NCI-H1694 (cell line): Measurements from ENCODE around the gene NOTCH4.

Source experiments
- DNase-seq: peaks from one replicate; lab custom pipeline; 2025; lab: John Stamatoyannopoulos, UW

Gene NOTCH4

DNA sequence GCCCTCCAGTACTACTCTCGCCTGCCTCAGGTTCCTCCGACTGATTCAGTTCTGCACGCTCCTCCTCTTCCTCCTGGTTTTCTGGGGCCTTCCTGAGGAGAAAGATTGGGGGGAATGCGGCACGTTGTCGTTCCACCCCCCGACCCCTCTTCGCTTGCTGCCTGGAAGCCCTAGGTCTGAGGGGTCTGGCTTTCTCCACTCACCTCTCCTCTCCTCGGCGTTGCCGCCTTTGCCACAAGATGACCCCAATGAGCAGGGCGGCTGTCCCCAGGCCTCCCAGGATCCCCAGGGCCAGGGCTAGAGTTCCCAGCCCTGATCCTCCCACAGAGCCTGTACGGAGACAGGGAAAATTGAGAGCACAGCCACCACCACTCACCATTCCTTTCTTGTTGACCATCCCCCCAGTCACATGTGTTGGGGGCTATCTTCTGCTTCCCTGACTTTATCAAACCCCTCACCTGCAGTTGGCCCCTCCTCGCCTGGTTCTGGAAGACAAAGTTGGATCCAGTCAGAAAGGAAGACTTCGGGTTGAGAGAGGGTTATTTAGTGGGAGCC is 42.6 kb downstream of the NOTCH4 start:
- DNase-seq = no peak

DNA sequence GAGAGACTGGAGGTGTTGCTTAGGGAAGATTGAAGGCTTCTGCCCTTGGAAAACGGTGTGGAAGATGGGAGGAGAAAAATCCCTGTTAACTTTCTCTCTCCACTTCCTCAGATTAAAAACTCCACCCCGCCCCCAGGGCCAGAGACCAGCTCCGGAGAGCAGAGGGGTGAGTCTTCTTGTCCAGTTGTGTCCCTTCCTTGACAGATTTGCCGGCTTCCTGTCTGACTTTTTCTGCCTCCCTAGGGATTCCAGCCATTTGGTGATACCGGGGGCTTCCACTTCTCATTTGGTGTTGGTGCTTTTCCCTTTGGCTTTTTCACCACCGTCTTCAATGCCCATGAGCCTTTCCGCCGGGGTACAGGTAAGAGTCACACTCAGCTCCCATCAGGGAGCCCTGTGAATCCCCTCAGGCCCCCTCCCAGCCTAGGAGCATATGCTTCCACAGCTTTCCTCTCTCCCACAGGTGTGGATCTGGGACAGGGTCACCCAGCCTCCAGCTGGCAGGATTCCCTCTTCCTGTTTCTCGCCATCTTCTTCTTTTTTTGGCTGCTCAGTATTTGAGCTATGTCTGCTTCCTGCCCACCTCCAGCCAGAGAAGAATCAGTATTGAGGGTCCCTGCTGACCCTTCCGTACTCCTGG is 44.0 kb downstream of the NOTCH4 start:
- DNase-seq = no peak

DNA sequence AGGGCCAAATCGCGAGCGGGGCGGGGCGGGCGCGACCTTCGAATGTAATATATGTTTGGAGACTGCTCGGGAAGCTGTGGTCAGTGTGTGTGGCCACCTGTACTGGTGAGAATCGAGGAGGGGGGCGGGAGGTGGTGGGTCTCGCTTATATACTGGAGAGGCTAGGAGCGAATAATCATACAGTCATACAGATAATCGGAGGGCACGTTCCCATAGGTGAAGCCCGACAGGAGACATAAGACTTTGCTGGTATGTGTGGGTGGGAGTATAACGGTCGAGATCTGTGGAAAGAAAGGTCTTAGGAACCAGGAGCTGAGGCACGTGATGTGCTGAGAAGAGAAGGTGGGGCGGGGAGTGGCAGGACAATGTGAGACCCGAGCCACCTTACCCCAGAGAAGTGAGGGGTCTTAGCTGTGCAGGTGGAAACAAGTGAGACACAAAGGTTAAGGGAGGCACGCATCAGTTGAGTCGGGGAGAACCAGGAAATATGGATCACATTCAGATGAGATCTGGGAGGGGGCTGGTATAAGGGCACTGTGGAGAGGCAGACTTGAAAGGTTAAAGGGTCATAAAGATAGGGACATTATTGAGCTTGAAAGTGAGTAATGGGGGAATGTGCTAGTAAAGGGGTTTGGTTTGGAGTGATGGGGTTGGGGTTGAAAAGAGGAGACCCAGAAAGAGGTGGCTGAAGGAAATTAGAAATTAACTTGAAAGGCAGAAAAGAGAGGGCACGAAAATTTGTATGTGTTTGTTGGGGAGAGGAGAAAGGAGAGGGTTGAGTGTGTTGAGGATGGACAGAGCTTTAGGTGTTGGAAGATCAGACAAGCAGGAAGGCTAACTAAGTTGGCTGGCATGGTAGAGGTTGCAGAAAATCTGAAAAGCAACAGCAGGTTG is 45.1 kb downstream of the NOTCH4 start:
- DNase-seq = no peak

DNA sequence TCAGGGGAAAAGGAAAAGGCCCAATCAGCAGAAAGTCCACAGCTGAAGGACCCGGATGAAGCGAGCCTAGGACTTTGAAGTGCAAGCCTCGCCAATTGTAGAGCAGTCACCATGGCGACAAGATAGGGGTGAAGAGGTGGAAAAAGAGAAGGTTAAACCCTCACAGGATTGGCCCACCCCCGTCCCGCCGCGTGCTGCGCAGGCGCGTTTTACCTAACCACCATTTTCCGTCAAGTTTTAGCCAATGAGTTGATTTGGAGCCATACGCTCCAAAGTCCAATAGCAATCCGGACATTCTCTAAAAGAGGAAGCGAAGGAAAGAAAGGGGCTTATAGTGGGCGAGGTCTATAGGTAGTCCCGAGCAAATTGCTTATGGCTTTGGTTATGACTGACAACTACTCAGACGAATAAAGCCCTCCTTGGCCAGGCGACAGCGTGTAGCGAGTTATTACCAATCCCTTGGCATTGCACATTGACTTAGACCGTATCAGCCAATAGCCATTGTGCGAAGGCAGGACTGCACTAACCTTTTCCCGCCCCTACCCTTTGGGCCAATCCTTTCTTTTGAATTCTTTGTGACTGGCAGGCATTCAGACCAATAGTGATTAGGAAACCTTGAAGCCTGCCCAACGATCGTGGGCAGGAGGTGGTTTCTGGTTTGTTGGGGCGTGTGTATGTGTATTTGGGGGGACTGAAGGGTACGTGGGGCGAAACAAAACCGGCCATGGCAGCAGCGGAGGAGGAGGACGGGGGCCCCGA is 45.9 kb downstream of the NOTCH4 start, which contains the start of gene RNF5:
TSS of gene RNF5 (plus strand) at position 618 of the 759 bp plus-strand sequence. CDS start at position 725, 107 bp downstream.
- DNase-seq = peak; percentile 99

DNA sequence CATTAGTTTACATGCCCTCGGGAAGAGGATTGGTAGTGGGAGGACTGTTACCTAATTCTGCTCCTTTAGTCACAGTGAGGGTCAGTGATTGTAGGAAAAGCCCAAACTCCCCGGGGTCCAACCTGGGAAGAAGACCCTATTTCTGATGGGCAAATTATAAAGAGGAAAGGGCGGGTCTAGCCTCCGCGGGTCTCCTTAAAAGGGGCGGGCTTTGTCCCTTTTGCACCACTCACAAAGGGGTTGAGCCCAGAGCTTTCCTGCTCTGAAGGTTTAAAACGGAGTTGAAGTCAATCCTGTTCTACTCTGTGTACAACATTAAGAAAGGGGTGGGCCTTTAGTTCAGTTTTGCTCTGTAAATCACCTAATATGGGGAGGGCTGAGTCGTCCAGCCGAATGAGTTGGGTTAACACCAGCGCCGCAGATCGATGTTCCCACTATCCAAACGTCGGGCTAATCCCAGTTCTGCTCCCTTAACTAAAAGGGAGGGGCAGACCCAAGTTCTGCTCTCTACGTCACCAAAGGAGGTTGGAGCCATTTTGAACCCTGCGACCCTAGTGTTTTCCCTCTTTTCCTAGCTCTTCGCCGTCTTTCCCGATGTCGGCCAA is 46.6 kb downstream of the NOTCH4 start:
- DNase-seq = peak; percentile 76

DNA sequence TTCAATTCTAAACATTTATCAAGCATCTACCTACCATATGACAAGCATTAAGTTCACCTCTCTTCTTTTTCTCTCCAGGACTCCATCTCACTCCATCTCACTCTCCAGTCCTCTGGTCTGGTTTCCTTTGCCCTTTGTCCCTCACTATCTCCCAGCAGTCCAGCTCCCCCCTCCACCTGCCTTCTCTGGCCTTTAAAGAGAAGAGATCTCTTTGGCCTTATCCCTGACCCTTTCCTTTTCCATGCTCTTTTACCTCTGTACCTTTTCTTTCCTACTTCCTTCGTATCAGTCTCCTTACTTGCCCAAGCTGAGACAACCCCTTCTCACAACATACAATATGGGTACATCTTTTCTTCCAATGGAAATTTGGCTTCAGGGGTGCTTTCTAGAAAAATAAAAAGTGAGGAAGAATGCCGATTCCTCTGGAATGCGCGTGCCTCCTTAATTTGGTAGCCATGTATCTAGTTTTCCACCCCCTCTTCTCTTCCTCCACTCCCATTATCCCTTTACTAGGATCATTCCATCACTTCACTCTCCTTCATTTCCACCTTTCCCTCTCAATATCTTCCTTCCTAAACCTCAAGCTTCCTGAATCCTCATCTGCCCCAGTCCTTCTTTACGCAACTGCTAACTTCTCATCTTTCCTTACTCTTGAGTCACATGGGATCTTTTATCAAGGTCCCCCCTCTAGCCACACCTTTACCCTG is 47.2 kb downstream of the NOTCH4 start:
- no peak for DNase-seq

DNA sequence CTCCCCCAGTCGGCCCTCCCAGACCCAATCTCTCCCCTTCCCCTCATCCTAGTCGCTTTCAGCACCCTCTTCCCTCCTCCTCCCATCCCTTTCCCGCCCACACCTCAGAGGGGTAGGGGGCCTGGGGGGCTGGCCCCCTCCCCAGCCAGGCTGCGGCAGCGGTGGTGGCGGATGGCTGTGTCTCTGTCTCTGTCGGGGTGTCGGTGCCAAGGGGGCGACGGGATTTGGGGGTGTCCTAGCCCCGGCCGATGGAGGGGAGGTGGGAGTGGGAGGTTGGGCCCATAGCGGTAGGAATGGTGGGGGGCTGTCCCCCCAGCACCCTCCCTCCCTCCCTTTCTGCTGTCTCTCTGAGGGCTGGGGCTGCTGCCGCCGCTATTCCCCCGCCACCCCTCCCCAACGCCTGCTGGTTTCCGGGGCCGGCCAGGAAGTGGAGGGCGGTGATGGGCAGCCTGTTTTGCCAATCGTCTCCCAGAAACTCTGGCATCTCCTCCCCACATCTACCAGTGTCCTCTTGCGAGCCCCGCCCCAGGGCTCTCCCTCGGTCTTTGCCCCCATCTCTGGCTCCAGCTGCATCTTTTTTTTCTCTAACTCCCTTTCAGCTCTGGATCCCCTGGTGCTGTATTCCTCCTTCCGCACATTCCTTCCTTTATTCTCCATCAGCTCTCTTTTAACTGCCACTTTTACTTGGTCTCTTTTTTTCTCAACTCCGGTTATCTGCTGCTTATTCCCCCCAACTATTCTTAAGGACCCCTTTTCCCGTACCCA is 48.0 kb downstream of the NOTCH4 start, which contains the start of gene AGPAT1:
TSS of gene AGPAT1 (minus strand) at position 374 of the 765 bp plus-strand sequence. CDS start 4,588 bp downstream, outside the sequence.
- DNase-seq = peak; percentile 86

DNA sequence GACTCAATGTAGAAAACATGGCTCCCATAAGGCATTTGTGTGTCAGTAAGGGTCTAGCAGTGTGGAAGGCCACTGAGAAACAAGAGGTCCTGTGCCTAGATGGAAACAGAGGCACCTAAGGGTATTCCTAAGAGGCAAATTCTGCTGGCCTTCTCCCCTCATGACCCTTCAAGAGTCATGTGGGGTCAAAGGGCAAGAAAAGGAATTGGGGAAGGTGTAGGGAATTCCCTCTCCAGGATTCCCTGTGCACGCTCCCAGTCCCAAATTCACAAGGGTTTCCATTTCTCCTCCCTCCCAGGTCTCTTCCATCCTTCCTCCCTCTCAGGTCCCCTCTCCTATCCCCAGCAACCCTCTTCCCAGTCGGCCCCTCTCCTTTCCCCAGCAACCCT is 48.6 kb downstream of the NOTCH4 start:
- DNase-seq = no peak

DNA sequence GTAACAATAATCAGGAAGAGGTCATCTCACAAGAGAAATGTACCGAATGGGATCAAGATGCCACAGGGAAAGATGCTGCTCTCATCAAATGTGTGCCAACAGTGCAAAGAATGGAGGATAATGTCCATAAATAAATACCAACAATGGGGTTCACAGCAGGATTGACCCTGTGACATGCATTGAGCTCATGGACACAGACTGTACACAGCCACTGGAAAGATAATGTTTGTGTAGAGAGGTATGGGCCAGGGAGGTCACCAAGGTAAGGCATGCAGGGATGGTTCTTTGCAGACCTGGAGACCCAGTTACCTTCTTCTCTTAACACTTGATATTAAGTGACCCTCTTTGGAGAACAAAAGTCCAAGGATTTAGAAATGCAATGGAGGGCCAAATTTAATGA is 49.5 kb downstream of the NOTCH4 start:
- DNase-seq = no peak

DNA sequence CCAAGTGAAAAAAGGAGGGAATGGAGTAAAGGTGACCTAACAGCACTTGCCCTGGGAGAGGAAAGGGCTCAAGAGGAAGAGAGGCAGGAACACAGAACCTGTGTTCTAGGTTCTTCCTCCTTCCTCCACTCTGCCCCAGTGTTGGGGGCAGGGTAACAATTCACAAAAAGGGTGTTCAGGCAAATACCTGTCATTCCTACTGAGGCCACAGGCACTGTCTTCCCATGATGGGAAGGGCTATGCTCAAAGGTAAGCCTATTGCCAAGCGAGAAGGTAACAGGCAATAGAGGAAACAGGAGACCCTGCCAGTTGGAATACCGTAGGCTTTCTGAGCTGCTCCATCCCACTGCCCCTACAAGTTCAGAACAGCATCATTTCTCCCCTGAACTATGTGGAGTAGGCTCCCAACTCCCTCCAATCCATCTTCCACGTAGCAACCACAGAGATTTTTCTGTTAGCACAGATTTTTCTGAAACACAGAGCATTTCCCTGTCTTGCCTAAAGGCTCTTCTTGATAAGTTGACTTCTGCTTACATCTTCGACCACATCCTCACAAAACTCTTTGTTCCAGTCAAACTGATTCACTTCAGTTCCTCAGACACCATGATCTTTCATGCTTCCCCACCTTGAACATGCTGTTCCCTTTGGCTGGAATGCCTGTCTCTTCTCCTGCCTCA is 50.7 kb downstream of the NOTCH4 start:
- no peak for DNase-seq

DNA sequence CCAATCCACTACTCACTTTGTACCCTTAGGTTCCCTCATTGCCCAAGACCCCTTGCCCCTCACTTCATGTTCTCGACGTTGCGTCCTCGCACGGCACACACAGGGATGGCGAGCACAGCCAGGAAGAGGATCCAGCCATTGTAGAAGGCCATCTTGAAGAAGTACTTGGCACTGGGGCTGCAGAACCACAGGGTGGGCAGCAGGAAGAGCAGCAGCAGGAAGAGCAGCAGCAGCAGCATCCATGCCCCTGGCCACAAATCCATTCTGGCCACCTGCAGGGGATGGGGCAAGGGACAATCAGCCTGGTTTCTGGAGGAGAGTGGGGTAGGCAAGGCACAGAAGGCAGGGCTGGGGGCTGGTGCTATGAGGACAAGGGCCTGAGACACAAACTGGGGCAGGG is 52.6 kb downstream of the NOTCH4 start:
- DNase-seq = no peak

DNA sequence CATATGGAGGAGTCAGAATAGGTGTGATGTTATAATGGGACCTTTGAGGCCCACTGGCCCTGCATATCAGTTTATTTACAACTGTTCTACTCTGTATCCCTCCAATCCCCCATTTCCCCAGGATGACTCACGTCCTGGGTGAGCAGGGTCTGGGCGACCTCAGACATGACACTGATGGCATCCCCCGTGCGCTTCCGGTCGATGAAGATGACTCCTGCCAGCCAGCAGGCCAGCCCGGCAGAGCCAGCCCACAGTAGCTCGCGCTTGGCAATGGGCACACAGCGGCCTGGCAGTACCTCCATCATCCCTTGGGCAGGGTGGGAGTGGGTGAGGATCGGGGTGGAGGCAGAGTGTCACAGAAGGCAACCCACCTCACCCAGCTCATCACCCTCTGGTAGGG is 53.6 kb downstream of the NOTCH4 start:
- DNase-seq = no peak

DNA sequence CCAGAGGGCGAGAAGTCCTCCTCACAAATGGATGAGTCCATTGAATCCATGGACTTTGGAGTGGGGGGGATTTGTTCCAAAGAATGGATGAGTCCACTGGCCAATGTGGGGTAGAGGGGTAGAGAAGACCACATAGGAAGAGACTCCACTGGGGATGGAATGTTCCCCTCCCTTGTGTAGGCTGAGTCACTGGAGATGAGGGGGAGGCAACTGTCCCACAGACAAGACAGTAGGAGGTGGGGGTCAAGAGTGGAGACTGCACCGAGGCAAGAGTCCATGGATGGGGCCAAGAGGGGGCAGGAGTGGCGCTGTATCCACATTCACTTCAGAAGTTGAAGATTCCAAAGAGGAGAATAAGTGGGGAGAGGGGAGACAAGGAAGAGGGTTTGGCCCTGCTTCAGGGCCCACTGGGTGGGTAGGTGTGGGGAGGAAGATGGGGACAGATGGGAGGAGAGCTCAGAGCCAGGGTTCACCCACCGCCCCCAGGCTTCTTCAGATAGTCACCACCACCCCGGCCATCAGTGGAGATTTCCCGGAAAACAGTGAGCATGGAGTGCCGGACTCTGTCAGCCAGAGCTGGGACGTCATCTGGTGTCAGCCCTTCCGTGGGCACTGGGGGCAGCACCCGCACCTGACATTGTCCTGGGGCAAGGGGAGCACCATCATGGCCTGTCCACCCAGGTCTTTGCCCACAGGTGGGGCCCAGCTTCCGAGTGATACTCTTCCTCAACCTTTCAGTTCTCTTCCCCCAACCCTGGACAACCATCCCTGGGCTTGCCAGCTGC is 54.9 kb downstream of the NOTCH4 start:
- DNase-seq = no peak

DNA sequence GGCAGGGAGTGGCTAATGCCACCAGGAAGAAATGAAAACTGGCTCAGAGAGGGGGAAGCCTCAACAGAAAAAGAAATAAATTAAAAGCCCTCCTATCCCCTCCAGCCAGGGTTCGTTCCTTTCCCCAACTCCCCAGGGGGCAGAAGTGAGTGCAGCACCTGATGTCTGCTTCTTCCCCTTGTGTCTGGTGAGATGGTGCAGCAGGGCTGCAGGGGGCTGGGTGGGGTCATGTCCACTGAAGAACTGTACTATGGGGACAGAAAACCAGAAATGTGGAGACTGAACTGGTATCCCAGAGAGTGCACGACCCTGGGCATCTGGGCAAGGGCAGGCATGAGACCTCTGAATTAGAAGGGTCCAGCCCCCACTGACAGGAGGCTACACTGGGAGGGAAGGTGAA is 55.5 kb downstream of the NOTCH4 start:
- no peak for DNase-seq

DNA sequence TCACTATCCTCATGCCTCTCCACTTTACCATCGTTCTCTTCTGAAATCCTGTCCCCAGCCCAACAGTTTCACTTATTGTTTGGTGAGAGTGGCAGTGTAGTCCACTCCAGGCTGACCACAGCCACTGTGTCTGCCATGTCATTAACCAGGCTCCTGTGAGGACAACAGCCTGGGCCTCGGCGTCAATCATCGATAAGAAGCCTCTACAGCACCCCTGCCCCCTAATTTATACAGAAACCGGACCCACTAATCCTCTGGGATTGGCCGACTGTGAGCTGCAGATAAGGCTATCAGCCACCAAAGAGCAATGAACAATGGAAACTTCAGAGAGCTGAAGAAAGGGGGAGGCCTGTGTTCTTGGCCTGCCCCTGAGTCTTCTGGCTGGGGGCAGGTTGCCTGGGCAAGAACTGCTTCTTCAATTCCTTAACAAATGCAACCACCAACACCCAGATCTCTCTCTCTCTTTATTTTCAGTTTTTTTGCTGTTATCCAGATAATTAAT is 56.1 kb downstream of the NOTCH4 start:
- DNase-seq = no peak

DNA sequence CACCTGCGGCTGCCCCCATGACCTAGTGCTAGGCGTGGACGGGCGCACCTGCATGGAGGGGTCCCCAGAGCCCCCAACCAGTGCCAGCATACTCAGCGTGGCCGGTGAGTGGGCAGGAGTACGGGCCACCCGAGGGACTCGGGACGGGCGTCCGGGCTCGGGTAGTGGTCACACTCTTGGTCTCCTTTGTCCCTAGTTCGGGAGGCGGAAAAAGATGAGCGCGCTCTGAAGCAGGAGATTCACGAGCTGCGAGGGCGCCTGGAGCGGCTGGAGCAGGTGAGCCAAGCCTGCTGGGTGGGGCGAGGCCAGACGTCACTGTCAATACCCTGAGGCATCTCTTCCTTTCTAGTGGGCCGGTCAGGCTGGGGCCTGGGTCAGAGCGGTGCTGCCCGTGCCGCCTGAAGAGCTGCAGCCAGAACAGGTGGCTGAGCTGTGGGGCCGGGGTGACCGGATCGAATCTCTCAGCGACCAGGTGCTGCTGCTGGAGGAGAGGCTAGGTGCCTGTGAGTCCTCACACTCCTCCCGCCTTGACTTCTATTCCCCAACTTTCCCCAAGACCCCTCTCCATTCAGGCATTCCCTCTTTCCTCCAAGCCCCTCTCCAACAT is 56.6 kb downstream of the NOTCH4 start:
- DNase-seq = no peak

DNA sequence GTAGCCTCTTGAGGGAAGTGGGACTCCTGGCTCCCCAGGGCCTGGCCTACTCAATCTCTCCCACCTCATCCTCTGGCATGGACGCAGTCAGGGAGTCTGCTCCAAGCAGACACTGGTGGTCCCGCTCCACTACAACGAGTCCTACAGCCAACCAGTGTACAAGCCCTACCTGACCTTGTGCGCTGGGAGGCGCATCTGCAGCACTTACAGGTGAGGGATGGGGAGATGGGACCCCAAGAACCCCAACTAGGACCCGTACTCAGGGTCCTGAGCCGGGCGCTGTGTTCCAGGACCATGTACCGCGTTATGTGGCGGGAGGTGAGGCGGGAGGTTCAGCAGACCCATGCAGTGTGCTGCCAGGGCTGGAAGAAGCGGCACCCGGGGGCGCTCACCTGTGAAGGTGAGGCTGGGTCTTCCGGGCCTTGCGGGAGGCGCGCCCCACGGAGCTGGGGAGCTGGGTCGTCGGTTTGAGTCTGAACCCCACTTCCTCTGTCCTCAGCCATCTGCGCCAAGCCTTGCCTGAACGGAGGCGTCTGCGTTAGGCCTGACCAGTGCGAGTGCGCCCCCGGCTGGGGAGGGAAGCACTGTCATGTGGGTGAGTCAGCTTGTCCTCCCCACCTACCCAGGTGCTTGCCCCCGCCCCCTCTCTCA is 57.3 kb downstream of the NOTCH4 start:
- DNase-seq = no peak

DNA sequence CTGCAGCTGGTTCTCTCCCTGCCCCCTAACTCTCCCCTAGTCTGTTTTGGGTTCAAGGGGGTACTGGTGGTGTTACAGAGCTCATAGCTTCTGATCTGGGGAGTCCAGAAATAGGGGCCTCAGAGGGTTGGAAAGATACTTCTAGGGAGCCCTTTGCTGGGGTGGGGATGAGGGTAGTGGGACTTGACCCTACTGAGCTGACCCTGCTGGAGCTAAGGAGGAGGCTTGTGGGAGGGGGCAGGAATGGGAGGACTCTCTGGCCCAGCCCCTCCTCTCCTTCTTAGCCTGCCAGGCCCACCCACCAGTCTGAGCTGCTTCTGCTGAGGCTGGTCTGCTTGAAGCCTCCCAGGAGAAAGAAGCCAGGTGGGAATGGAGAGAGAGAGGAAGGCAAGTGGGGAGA is 59.6 kb downstream of the NOTCH4 start, which contains the start of gene EGFL8:
TSS of gene EGFL8 (plus strand) at position 301 of the 400 bp plus-strand sequence. CDS start 1,571 bp downstream, outside the sequence.
- DNase-seq = no peak
